ENCODE results near the gene CACNA2D3. TPM values are rescaled to one million over a fixed set of nuclear protein-coding genes. Genes with fewer than 3 reads are reported as not detected.

Gene CACNA2D3
- 0.03 to 0.05 TPM (median 0.05 TPM) in 3 of 5 replicates, not detected in the others for total RNA-seq (2022; extraction: Qiagen RNA extraction; ENCODE audit: low read depth)

DNA sequence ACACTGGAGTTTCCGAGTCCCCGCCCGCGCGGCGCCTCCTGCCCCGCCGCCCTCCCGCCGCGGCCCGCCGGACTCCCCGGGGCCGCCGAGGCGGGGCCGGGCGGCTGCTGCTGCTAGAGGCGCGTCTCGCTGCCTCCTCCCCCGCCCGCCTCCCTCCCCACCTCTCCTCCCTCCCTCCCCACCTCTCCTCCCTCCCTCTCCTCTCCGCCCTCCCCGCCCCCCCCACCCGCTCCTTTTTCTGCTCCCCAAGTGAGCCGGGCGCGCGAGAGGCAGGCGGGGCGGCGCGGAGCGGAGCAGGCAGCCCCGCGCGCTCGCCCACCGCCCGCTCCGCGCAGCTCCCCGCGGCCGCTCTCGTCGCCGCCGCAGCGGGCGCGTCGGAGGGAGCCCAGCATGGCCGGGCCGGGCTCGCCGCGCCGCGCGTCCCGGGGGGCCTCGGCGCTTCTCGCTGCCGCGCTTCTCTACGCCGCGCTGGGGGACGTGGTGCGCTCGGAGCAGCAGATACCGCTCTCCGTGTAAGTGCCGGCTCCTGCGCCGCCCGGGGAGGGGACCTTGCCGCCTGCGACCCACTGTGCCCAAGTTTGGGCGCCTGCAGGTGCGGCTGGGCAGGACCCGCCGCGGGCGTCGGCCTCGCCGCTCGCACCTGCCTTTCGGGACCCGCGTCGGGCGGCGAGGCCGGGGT is at the start of gene CACNA2D3:
TSS of gene CACNA2D3 (plus strand) at position 229 of the 679 bp plus-strand sequence.

DNA sequence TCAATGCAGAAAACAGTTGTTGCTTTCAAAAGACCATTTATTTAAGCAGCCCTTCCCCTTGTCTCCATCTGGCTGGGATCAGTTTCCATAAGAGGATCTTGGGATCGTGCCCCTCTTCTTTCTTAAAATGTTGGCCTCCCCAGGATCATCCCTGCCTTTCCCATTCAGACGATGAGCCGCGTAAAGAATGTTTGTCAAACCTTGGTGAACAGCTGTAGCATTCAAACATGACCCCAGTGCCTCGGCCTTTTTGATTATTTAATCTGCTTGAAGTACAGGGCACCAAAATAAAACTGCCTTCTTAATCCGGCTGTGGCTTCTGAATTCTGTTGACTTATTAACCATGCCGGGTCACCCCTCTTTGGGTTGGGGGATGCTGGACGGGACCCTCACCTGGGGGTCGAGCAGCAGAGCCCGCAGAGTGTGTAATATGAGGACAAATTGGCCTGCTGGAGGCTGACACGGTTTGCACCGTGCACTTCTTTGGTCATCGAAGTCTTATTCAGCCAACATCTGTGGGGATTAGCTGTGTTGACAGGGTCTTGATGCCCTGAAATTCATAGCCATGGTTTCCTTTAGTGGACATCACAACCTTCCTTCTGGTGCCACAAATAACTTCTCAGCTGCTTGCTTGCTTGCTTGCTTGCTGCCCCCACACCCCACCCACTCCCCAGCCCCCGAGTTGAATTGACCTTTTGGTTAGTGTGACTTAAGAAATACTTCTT is 805.9 kb downstream of the CACNA2D3 start, which contains the start of gene LRTM1:
TSS of gene LRTM1 (minus strand) at position 14 of the 725 bp plus-strand sequence. CDS start 148 bp downstream, outside the sequence.

Other genes starting within 250 kb of the CACNA2D3 start
- gene ACTR8, start 240.4 kb upstream of the CACNA2D3 start, total RNA-seq (2022; extraction: Qiagen RNA extraction; ENCODE audit: low read depth), result 14.9 to 19.0 TPM (median 16.7 TPM) in 5 replicates
- 19.7 to 37.0 TPM (median 24.5 TPM) in 5 replicates for gene SELENOK, start 230.7 kb upstream of the CACNA2D3 start, total RNA-seq (2022; extraction: Qiagen RNA extraction; ENCODE audit: low read depth)